CD4-positive, alpha-beta T cell treated with Interleukin-1 beta for 1 hour (primary cell): ENCODE data around the gene SMC1B.
"Not testable (repeated sequence)": the region's sequence is repeated elsewhere in the genome, so short reads cannot be mapped to it uniquely, and the experiment has no call there.

Experiments
- DNase-seq, 2 donors: peaks; one replicate each; pipeline ENCODE4 v3.0.0-alpha.2; 2020 to 2022

Gene SMC1B

GRCh38 chr22:45344334-45344733, 69.1 kb downstream of the SMC1B start:
- DNase-seq: no peak

GRCh38 chr22:45343143-45343542, 70.3 kb downstream of the SMC1B start:
- DNase-seq: no peak

GRCh38 chr22:45341498-45341897, 71.9 kb downstream of the SMC1B start:
- DNase-seq: peak; percentile 47 to 68

GRCh38 chr22:45340323-45340722, 73.1 kb downstream of the SMC1B start:
- no peak for DNase-seq

- DNase-seq: no peak
Observed at GRCh38 chr22:45338795-45339194, 74.6 kb downstream of the SMC1B start.

- DNase-seq: no peak
Observed at GRCh38 chr22:45337536-45337935, 75.9 kb downstream of the SMC1B start.

- peak in 1 of 2 donors; percentile 65 for DNase-seq
Observed at GRCh38 chr22:45336971-45337431, 76.4 kb downstream of the SMC1B start.

GRCh38 chr22:45335854-45336522, 77.4 kb downstream of the SMC1B start:
- no peak for DNase-seq

GRCh38 chr22:45335021-45335818, 78.2 kb downstream of the SMC1B start:
- DNase-seq: no peak

GRCh38 chr22:45334528-45334927, 78.9 kb downstream of the SMC1B start:
- no peak for DNase-seq

- no peak for DNase-seq
Observed at GRCh38 chr22:45334068-45334467, 79.3 kb downstream of the SMC1B start.

- DNase-seq: no peak
Observed at GRCh38 chr22:45332001-45332400, 81.4 kb downstream of the SMC1B start.

GRCh38 chr22:45331486-45331885, 81.9 kb downstream of the SMC1B start:
- no peak for DNase-seq

GRCh38 chr22:45330548-45330947, 82.9 kb downstream of the SMC1B start:
- DNase-seq: no peak

GRCh38 chr22:45329530-45329936, 83.9 kb downstream of the SMC1B start:
- DNase-seq: no peak

GRCh38 chr22:45328822-45329529, 84.4 kb downstream of the SMC1B start:
- DNase-seq: no peak

GRCh38 chr22:45328261-45328660, 85.1 kb downstream of the SMC1B start:
- DNase-seq: not testable (repeated sequence)

- DNase-seq: no peak
Observed at GRCh38 chr22:45324311-45324711, 89.1 kb downstream of the SMC1B start.

- DNase-seq: no peak
Observed at GRCh38 chr22:45323695-45324094, 89.7 kb downstream of the SMC1B start.

- no peak for DNase-seq
Observed at GRCh38 chr22:45322873-45323525, 90.4 kb downstream of the SMC1B start.

- DNase-seq: no peak
Observed at GRCh38 chr22:45321827-45322226, 91.6 kb downstream of the SMC1B start.

- DNase-seq: peak in 1 of 2 donors; percentile 36
Observed at GRCh38 chr22:45320357-45320976, 92.9 kb downstream of the SMC1B start.

- no peak for DNase-seq
Observed at GRCh38 chr22:45319324-45319685, 94.1 kb downstream of the SMC1B start.
